NCI-H748 treated with DMSO at 0.1 percent for 48 hours (cell line): ENCODE results near the gene AXDND1.
"Not testable (repeated sequence)": the region's sequence is repeated elsewhere in the genome, so short reads cannot be mapped to it uniquely, and the experiment has no call there.

Experiments used
- DNase-seq: peaks from one replicate; lab custom pipeline; 2025; lab: John Stamatoyannopoulos, UW

Gene AXDND1

DNA sequence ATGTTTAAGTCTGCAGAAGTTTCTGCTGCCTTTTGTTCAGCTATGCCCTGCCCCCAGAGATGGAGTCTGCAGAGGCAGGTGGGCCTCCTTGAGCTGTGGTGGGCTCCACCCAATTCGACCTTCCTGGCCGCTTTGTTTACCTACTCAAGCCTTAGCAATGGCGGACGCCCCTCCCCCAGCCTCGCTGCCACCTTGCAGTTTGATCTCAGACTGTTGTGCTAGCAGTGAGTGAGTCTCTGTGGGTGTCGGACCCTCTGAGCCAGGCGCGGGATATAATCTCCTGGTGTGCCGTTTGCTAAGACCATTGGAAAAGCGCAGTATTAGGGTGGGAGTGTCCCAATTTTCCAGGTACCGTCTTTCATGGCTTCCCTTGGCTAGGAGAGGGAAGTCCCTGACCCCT, 99.9 kb downstream of the AXDND1 start:
- not testable (repeated sequence) for DNase-seq

DNA sequence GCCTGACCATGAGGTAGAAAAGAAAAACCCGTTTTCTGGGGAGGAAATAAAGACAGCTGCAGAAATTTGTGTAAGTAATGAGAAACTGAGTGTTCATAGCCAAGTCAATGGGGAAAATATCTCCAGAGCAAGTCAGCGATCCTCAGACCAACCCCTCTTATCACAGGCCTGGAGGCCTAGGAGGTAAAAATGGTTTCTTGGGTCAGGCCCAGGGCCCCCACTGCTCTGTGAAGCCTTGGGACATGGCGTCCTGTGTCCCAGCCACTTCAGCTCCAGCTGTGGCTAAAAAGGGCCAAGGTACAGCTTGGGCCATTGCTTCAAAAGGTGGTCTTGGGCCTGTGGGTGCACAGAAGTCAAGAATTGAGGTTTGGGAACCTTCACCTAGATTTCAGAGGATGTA, 108.9 kb downstream of the AXDND1 start:
- DNase-seq, result no peak

DNA sequence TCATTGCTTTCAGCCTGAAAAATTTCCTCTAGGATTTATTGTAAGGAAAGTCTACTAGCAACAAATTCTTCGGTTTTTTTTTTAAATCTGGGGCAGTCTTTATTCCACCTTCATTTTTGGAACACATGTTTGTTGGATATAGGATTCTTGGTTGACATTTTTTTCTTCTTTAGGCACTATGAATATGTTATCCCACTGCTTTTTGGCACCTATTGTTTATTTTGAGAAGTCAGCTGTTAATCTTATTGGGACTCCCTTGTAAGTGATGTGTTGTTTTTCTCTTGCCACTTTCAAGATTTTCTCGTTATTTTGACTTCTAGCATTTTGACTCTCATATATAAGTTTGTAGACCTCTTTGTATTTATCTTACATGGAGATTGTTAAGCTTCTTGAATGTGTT, 110.7 kb downstream of the AXDND1 start:
- no peak for DNase-seq

DNA sequence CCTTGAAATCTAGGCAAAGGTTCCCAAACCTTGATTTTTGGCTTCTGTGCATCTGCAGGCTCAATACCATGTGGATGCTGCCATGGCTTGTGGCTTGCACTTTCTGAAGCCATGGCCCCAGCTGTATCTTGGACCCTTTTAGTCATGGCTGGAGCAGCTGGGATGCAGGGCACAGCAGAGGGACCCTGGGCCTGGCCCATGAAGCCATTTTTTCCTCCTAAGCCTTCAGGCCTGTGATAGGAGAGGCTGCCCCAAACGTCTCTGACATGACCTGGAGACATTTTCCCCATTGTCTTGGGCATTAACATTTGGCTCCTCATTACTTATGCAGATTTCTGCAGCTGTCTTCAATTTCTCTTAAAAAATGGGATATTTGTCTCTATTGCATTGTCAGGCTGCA, 112.6 kb downstream of the AXDND1 start:
- no peak for DNase-seq

DNA sequence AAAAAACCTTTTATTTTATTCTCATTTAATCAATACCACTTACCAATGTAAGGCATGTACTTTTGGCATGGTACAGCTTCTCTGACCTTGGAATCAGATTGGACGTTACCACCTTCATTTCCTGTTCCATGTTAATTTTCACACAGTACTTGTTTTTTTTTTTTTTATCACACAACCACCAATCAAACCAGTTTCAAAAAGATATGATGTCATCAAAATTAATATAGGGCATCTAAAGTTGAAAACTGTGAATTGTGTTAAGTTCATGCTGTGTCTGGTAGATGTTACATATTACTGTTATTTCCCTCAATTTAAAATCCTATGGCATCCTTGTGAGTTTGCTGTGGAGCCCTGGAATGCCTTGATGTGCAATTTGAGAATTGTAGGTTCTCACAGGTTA, 124.8 kb downstream of the AXDND1 start:
- DNase-seq, result no peak

DNA sequence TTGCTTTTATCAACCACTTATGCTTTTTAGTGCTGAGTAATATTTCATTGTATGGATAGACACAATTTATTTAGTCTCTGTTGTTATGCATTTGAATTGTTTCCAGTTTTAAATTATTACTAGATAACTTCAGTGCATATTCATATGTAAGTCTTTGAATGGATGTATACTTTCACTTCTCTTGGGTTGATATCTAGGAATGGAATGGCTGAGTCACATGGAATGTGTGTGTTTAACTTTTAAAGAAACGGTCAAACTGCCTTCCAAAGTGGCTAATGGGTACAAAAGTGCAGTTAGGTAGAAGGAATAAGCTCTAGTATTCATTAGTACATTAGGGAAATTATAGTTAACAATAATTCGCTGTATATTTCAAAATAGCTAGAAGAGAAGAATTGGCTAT, 127.6 kb downstream of the AXDND1 start:
- DNase-seq, result no peak

DNA sequence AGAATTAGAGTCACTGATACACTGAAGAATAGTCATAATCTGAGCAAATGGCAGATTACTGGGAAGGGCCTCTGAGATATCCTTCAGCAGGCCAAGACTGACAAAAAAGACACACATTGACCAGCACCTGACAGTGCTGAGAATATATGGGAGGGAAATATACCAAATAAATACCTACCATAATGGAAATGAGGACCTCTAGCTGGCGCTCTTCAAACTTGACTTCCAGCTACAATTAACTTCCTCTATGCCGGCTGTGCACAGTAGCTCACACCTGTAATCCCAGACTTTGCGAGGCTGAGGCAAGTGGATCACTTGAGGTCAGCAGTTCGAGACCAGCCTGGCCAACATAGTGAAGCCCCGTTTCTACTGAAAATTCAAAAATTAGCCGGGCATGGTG, 140.4 kb downstream of the AXDND1 start:
- DNase-seq, result no peak

DNA sequence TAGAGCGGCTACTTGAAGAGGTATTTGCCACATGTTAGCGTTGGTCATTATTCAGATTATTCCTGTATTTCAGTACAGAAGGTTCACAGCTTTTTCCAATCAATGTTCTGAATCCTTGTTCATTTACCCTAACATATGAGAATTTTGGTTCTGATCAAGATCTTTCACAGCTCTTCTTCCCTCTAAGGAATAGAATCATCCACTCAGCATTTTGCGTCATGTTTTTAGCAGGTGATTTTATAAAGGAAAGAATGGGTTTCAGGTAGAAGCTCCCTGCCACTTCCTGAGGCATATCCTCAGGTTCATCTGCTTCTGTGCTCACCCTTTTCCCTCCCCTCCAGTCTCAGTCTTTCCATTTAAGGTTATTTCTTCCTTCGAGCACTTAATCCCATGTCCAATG, 143.6 kb downstream of the AXDND1 start:
- DNase-seq, result no peak

DNA sequence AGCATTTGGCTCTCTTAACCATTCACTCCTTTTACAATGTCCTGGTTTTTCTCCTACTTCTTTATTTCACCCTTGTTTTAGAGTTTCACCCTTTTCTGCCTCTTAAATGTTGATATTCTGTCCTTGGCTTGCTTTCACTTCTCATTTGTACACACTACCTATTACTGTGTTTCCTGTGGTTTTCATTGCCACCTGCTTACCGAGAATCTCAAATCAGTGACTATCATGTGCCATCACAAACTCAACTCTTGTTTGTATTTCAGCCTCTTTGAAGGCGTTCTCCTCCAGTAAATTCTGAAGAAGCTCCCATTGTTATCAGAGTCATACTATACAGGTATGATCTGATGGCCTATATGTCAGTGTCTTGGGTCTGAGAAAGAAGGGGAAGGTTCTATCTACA, 144.3 kb downstream of the AXDND1 start:
- DNase-seq, result no peak

DNA sequence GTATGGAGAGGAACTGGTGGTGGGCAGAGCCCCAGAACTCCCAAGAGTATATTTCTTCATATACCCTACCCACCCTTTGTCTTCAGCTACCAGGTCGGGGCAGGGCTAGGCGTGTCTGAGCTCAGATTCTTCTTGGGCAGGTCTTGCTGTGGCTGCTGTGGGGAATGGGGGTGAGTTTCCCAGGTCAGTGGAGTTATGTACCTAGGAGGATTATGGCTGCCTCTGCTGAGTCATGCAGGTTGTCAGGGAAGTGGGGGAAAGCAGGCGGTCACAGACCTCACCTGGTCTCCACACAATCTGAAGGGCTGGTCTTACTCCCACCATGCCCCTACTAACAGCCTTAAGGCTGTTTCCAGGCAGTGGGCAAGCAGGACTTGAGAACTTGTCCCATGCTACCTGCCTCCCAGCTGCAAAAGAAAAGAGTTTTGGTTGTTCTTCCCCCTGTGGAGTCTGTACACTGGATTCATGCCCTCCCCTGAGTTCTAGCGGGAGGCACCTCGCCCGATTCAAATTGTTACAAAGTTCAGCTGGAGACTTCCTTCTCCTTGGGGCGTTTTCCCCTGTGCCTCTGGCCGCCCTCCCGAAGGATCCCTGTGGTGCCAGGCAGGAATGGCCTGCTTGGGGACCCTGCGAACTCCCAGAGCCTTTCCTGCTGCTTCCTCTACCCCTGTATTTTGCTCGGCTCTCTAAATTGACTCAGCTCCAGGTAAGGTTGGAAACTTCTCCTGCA, 151.4 kb downstream of the AXDND1 start:
- no peak for DNase-seq

DNA sequence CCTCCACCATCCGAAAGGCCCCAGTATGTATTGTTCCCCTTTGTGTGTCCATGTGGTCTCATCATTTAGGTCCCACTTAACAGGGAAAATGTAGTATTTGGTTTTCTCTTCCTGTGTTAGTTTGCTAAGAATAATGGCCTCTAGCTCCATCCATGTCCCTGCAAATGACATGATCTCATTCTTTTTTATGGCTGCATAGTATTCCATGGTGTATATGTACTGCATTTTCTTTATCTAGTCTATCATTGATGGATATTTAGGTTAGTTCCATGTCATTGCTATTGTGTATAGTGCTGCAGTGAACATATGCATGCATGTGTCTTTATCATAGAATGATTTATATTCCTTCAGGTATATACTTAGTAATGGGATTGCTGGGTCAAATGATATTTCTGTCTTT, 152.8 kb downstream of the AXDND1 start:
- not testable (repeated sequence) for DNase-seq

DNA sequence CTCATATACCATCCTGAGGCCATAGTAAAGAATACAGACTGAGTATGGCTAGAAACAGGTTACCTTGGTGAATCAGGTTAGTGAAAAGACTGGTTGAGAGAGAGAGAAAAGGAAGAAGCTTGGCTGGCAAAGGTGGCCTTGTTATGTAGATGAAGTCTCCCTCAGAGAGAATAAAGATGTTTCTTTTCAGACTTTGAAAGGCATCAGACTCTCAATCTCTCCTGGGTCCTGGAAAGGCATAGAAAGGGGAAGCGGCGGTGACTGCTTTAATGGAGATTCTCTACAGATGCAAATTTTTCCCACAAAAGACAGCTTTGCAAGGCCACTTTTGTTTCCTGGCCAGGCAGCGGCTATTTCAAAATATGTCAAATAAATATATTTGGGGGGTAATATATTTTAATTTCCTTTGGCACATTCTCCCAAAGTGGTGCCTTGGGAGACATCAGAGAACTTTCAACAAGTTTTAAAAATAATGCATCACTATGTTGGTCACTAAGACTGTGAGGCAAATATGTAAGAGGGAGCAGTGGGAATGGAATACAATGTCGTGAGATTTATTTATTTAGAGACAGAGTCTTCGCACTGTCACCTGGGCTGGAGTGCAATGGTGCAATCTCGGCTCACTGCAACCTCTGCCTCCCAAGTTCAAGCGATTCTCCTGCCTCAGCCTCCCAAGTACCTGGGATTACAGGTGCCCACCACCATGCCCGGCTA, 163.9 kb downstream of the AXDND1 start:
- DNase-seq, result no peak

DNA sequence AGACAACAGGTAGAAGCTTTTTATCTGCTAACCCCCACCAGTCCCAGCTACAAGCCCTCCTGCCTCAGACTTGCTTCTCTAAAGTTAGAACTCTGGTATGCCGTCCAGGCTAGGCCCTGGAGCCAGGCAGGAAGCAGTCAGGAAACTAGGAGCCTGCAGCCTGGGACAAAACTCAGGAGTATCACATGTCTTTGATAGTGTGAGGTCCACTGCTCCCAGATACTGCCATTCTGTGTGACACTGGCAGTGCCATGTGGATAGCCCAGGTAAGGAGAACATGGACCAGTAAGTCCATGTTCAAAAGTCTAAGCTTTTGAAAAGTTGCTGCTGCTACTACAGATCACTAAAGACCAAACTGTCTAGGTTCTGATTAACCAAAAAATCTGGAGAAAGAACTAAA, 164.6 kb downstream of the AXDND1 start:
- DNase-seq, result no peak

DNA sequence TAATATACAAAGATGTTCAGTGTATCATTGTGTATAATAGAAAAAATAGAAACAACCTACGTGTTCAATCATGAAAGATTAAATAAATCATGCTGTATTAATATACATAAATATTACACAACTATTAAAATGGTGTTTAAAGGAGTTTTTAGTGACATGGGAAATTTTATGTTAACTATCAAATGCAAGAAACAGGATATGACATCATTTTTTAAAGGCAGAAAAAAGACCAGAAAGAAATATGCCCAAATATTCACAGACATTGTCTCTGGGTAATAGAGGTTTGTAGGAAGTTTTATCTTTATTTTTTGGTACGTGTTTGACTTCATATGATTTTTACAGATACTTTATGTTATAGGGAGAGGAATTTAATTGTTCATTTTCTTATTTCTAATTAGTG, 176.0 kb downstream of the AXDND1 start:
- no peak for DNase-seq

DNA sequence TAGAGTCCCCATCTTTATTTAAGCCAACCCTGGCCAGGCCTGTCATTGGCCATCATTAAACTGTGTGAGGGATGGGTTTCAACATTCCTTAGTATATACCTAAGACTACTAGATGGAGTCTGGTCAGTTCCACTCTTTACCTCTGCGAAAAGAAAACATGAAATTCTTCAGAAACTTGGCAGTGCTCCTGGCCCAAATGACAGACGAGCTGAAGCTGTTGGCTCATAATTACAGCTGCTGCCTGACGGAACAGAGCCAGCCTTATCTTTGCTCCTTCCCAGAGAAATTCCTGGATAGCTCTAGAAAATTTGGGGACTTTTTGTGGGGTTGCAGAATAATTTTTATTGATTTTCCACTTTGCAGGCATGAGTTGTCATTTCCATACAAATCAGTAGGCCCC, 179.6 kb downstream of the AXDND1 start:
- no peak for DNase-seq

DNA sequence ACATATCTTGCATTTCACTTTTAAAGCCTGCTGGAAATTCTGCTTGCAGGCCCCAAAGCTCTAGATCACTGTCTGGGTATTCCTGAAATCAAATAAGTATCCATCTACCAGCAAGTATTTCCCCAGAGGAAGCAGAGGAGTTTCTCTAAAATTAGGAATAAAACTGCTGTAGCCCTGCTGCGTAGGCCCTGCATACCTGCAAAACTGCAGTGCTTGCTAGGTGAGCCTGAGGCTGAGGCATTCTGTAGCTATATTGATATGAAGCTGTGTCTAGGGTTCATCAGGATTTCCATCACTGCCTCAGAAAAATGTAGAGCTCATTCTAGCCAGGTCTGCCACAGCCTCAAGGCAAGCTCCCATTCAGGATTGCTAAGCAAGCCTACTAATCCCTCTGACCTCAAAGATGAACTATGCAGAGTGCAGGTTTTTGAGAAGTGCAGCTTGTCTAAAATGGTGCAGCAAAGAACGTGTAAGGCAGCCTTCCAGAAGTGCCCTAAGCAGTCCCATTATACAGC, 181.3 kb downstream of the AXDND1 start:
- no peak for DNase-seq

DNA sequence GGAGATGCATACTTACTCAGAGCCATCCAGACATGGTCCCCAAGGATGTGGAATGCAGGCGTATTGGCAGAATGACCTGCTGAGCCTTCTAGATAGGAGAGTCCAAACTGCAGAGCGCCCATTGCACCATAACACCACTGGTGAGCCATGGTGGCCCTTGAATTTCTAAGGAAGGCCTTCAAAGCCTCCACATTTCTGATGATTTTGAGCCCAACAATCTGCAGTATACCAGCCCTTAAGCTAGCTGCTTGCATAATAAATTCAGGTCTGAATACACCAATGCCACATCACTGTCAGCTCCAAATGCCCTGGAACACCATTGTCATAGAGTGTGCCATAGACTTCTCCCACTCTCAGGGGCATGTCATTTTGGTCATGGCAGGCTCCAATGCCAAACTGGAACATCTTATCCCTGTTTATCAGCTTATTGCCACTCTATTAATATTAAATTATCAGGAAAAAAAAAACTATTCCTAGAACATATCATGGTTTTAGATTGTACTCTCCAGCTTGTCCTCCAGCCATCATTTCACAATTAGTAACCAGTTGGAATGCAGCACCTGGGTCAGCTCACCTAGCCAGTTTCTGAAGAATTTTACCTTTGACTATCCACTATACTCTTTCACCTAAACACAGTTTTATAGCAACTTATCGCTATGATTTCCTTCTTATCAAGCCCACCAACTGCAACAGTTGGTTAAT, 183.0 kb downstream of the AXDND1 start:
- DNase-seq, result no peak

DNA sequence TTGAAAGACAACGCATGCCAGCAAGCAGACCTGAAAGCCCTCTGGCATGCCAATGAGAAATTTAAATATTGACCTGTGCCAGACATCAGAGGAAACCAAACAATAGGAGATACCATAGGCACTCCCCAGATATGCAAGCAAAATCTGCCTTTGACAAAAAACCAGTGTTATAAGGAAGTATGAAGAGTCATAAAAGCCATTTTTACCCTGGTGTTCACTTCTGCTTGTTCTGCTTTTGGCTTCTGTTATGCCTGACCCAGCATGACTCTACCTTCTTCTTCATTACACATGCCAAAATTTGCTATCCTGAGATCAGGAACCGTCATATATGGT, 183.6 kb downstream of the AXDND1 start:
- DNase-seq, result no peak

DNA sequence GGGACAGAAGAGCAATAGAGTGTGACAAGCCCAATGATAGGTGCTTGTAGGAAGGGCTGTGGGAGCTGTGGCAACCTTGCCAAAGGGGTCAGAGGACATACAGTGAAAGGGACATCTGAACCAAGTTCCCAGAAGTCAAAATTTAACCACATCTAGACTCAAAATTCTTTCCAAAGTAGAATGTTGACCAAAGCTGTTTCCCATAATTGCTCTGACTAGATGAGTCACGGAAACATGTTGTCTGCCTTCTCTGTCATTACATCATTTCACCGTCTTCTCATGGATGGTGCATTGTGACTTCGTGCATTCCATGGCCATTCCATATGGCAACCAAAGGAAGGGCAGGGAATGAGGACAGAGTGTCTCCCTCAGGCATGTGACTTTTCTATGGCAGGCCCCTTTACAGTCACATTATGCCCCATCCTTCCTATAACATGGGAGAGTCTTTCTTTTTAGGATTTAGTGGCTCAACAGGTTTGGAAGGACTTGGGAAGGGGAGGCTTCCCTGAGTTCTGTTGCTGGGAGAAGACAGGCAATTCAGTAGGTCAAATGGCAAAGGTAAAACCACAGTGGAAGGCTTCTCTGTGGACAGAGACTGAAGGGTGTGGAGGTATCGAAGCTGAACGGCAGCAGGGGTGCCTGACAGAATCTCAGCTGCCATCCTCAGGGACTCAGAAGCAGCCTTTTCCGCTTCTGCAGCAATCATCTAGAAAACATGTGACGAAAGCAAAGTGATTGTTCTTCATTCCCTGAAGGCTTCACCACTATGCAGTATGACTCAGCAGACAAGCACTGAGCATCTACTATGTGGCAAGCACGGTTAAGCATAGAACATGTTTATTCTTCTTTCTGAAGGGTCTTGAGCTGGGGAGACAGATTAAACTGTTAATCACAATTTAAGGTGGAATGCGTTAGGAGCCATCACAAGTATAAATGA, 185.2 kb downstream of the AXDND1 start:
- DNase-seq, result no peak

DNA sequence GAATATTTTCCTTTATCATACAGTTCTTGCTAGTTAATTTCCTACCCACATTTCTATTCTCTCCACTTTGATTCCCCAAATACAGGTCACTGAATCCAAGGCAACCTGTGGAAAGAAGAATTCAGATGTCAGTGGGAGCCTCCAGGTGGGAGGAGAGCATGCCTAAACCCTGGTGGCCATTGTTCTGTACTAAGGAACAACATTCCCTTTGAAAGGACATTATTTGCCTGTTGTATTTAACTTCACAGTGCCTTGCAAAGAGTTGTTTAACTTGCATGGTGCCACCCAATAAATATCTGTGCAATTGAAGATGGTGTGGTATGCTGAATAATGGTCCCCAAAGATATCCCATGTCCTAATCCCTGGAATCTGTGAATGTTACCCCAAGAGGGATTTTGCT, 188.7 kb downstream of the AXDND1 start:
- DNase-seq, result no peak

DNA sequence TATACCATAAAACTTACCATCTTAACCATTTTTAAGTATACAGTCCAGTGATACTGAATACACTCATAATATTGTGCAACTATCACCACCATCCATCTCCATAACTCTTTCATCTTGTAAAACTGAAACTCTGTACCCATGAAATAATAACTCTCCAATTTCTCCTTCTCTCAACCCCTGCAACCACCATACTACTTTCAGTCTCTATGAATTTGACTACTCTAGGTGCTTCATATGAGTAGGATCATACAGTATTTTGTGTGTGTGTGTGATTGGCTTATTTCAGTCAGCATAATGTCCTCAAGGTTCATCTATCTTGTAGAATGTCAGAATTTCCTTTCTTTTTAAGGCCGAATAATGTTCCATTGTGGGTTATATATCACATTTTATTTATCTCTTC, 192.3 kb downstream of the AXDND1 start:
- no peak for DNase-seq
